K562 (cell line): ENCODE measurements around the gene TMEM144. TPM values are rescaled to one million over a fixed set of nuclear protein-coding genes. Genes with fewer than 3 reads are reported as not detected.

ENCODE experiments used
- ATAC-seq: fragments of 200-7000 bp; cut with Tn5 transposase; 3 replicates; pipeline ENCODE4 v1.9.1; 2020; ENCODE audit warnings: moderate library complexity
- BruUV-seq: library from RNA; stranded (reverse); fragments of 400-500 nt; replicated peaks from 2 replicates; lab custom pipeline; 2021; lab: Mats Ljungman, UMichigan
- CTCF ChIA-PET: fragments of 300-600 bp; formaldehyde crosslinking; extraction: SDS; loops from one replicate; lab custom pipeline; 2021; ENCODE audit warnings: low intra/inter-chr PET ratio; lab: Yijun Ruan, JAX
- POLR2A ChIA-PET: fragments of 300-600, 350-650 bp; sonication (Branson Sonifier 250); formaldehyde crosslinking; extraction: SDS; loops from one replicate; lab custom pipeline; 2021; ENCODE audit warnings: antibody characterized with exemption, inconsistent platforms; lab: Yijun Ruan, JAX
- DNase-seq, 4 experiments: peaks; one replicate each; pipeline versions ENCODE4 v3.0.0 to v3.0.0-alpha.2; 2011 to 2018; ENCODE audit warnings: low spot score in 3 of 4, mixed read lengths in 3 of 4; ENCODE audit errors: extremely low read depth in 1 of 4
- FAIRE-seq: peaks from 2 replicates; lab custom pipeline; 2011; peaks lifted over from hg19 to GRCh38; lab: Jason Lieb, UNC
- H2AFZ ChIP-seq: 2 replicates; pipeline ENCODE4 v1.6.0; 2011; ENCODE audit warnings: low read depth, low read length, control low read depth, inconsistent platforms
- H3K27ac ChIP-seq: fragments of 200-600 bp; 3 replicates; pipeline ENCODE4 v1.8.0; 2011; ENCODE audit warnings: low read depth, mild to moderate bottlenecking, control low read depth, inconsistent platforms, low read length, moderate library complexity, mixed read lengths; ENCODE audit errors: extremely low read depth
- H3K27me3 ChIP-seq, 2 experiments: fragments of 300-600 bp in 1 of 2; 2 replicates in 1 of 2; 3 replicates in 1 of 2; pipeline versions ENCODE4 v1.6.0 to v1.8.0; 2011; ENCODE audit warnings: inconsistent platforms in 2 of 2, low read length in 2 of 2, mild to moderate bottlenecking in 1 of 2, mixed read lengths in 1 of 2, moderate library complexity in 1 of 2; ENCODE audit not compliant: control insufficient read depth in 2 of 2, insufficient read depth in 2 of 2
- H3K36me3 ChIP-seq: fragments of 300-600 bp; 3 replicates; pipeline ENCODE4 v1.8.0; 2011; ENCODE audit warnings: mild to moderate bottlenecking, low read length, inconsistent platforms; ENCODE audit not compliant: control insufficient read depth, insufficient read depth
- H3K4me1 ChIP-seq, 2 experiments: fragments of 200-600 bp in 1 of 2; replicated peaks in 1 of 2; 2 replicates in 1 of 2; 3 replicates in 1 of 2; pipeline versions ENCODE4 v1.5.1 to v1.8.0; 2011; ENCODE audit warnings: inconsistent platforms in 2 of 2, low read length in 2 of 2, mild to moderate bottlenecking in 1 of 2, mixed read lengths in 1 of 2, moderate library complexity in 1 of 2; ENCODE audit not compliant: control insufficient read depth in 2 of 2, insufficient read depth in 2 of 2
- H3K4me2 ChIP-seq: 2 replicates; pipeline ENCODE4 v1.6.1; 2011; ENCODE audit warnings: low read length, control low read depth, inconsistent platforms, mixed read lengths; ENCODE audit not compliant: insufficient read depth
- H3K4me3 ChIP-seq: fragments of 200-600 bp; sonication (generic), shearing (Covaris generic); 2 replicates; pipeline ENCODE4 v1.5.1; 2016; ENCODE audit warnings: control low read depth, inconsistent platforms
- H3K79me2 ChIP-seq: fragments of 200-600 bp; 3 replicates; pipeline ENCODE4 v1.8.0; 2011; ENCODE audit warnings: low read length, inconsistent platforms; ENCODE audit not compliant: control insufficient read depth, insufficient read depth
- H3K9ac ChIP-seq, 2 experiments: 2 replicates each; pipeline versions ENCODE4 v1.6.0 to v1.6.1; 2011; ENCODE audit warnings: low read depth in 2 of 2, low read length in 2 of 2, control low read depth in 1 of 2, inconsistent platforms in 1 of 2, mild to moderate bottlenecking in 1 of 2, mixed read lengths in 1 of 2; ENCODE audit not compliant: insufficient read depth in 1 of 2
- H3K9me1 ChIP-seq: one replicate; pipeline ENCODE4 v1.6.0; 2011; ENCODE audit warnings: inconsistent platforms, mild to moderate bottlenecking, low read length, moderate library complexity; ENCODE audit not compliant: control insufficient read depth, insufficient read depth
- H3K9me3 ChIP-seq: replicated peaks from 2 replicates; pipeline ENCODE4 v1.5.1; 2011; ENCODE audit warnings: low read depth, low read length, inconsistent platforms; ENCODE audit not compliant: control insufficient read depth, insufficient read depth
- H4K20me1 ChIP-seq: replicated peaks from 2 replicates; pipeline ENCODE4 v1.6.1; 2011; ENCODE audit warnings: low read length, inconsistent platforms, mixed read lengths; ENCODE audit not compliant: control insufficient read depth, insufficient read depth
- ADNP ChIP-seq: fragments of 200-800 bp; sonication (Bioruptor generic); IDR thresholded peaks from 2 replicates; pipeline ENCODE4 v1.6.1; 2016; ENCODE audit warnings: missing genetic modification characterization, missing compliant biosample characterization
- ATF4 ChIP-seq: fragments of 450-650 bp; formaldehyde crosslinking; IDR thresholded peaks from 2 replicates; pipeline ENCODE4 v1.4.0; 2022; ENCODE audit warnings: mild to moderate bottlenecking, moderate library complexity
- ESRRA ChIP-seq: fragments of 450-650 bp; IDR thresholded peaks from 2 replicates; pipeline ENCODE4 v1.6.1; 2014; ENCODE audit warnings: low read depth, mild to moderate bottlenecking, moderate library complexity, borderline replicate concordance
- KLF16 ChIP-seq: IDR thresholded peaks from 2 replicates; pipeline ENCODE4 v1.6.1; 2016; ENCODE audit warnings: antibody characterized with exemption
- MBD1 ChIP-seq: fragments of 250-450 bp; sonication (Bioruptor Pico); IDR thresholded peaks from 2 replicates; pipeline ENCODE4 v1.8.0; 2022; ENCODE audit warnings: inconsistent platforms
- MXI1 ChIP-seq: IDR thresholded peaks from 2 replicates; pipeline ENCODE4 v1.6.1; 2011; ENCODE audit warnings: low read depth, mild to moderate bottlenecking, improper control_type of control experiment, low read length
- ZBED1 ChIP-seq: IDR thresholded peaks from 2 replicates; pipeline ENCODE4 v1.6.1; 2014
- ZFP1 ChIP-seq: fragments of 450-650 bp; formaldehyde crosslinking; IDR thresholded peaks from 2 replicates; pipeline ENCODE4 v1.4.0; 2020; ENCODE audit warnings: mild to moderate bottlenecking, mixed read lengths
- ZNF395 ChIP-seq: fragments of 200-800 bp; sonication (Bioruptor generic); IDR thresholded peaks from 2 replicates; pipeline ENCODE4 v1.6.1; 2017; ENCODE audit warnings: missing genetic modification characterization, missing compliant biosample characterization
- ZNF609 ChIP-seq: sonication (generic); formaldehyde crosslinking; IDR thresholded peaks from 2 replicates; pipeline ENCODE4 v1.8.1; 2023; ENCODE audit warnings: missing genetic modification reagents, mild to moderate bottlenecking, borderline replicate concordance
- ZNF696 ChIP-seq: fragments of 250-450 bp; sonication (Bioruptor Pico); conservative IDR thresholded peaks from 2 replicates; pipeline ENCODE4 v1.4.0; 2020; ENCODE audit warnings: mild to moderate bottlenecking, moderate library complexity
- ZNF699 ChIP-seq: fragments of 250-450 bp; sonication (Bioruptor Pico); IDR thresholded peaks from 2 replicates; pipeline ENCODE4 v1.8.0; 2021; ENCODE audit warnings: mild to moderate bottlenecking, moderate library complexity; ENCODE audit not compliant: insufficient replicate concordance
- ZNF766 ChIP-seq: fragments of 200-800 bp; sonication (Bioruptor generic); conservative IDR thresholded peaks from 2 replicates; pipeline ENCODE4 v1.6.1; 2016; ENCODE audit warnings: missing genetic modification characterization, missing compliant biosample characterization
- WGBS: fragments of 100-300 bp; shearing (Covaris generic); methylation state at CpG from one replicate; pipeline ENCODE4 v1.1.6; 2016; ENCODE audit warnings: low coverage, mixed read lengths; ENCODE audit not compliant: insufficient coverage; ENCODE audit errors: missing lambda C conversion rate; 5-methylcytosine and 5-hydroxymethylcytosine counted together
- in situ Hi-C: fragments of 300-500 bp; cut with MboI; formaldehyde crosslinking; loops from 4 replicates; pipeline ENCODE4 v1.15.0; 2018; ENCODE audit warnings: inconsistent platforms, mixed read lengths
- intact Hi-C: fragments of 100-400 bp; cut with micrococcal nuclease; formaldehyde crosslinking; loops from 2 replicates; pipeline ENCODE4 v1.14.2; 2022
- polyA plus RNA-seq, 8 experiments: library from polyadenylated mRNA; depleted of rRNA in 4 of 8; stranded (reverse) in 5 of 8; unstranded in 3 of 8; fragments of >200 nt; fragmentation: Nextera tagmentation in 2 of 8; fragmentation: Illumina TruSeq in 1 of 8; extraction: Ambion mirVana in 2 of 8; extraction: Trizol in 1 of 8; gene quantifications; 2 replicates each; pipeline versions ENCODE4 v1.2.1 to v1.2.3, GENCODE V29; 2011 to 2014; ENCODE audit warnings: inconsistent platforms in 1 of 8, missing spikeins in 1 of 8
- total RNA-seq, 7 experiments: library from RNA; depleted of rRNA in 6 of 7; stranded (reverse); fragments of >200 nt in 6 of 7; fragmentation: Illumina TruSeq in 2 of 7; extraction: Trizol in 2 of 7; gene quantifications; 2 replicates each; pipeline versions ENCODE4 v1.2.1 to v1.2.3, GENCODE V29; 2011 to 2021; ENCODE audit warnings: low replicate concordance in 1 of 7

TMEM144 gene
- total and polyA plus RNA-seq, 9 of the 15 experiments (the other 6 are each of a cell fraction or from before 2014, with no cell fraction given) = 4.0 to 12.0 (median 6.1) TPM

- 5% methylated on average over 2 of the region's 2 CpGs for WGBS
- in situ Hi-C loops = loop anchor here (10.0 kb wide), 1 partner anchor 182 kb away; no protein-coding TSS in a partner anchor
- no peak for FAIRE-seq
- TF ChIP-seq MBD1 (CRISPR knock-in tag) = no peak
- TF ChIP-seq ADNP (tag) = no peak
- no peak for TF ChIP-seq MXI1
- no peak for TF ChIP-seq ESRRA
- TF ChIP-seq ZFP1 = no peak
- no peak for TF ChIP-seq ZNF699 (CRISPR knock-in tag)
- no peak for TF ChIP-seq KLF16
- no peak for TF ChIP-seq ZNF696 (CRISPR knock-in tag)
- no peak for TF ChIP-seq ZNF395
- TF ChIP-seq ZNF609 (CRISPR knock-in tag) = no peak
- TF ChIP-seq ATF4 (CRISPR knock-in tag) = no peak
- no peak for TF ChIP-seq ZBED1
- no peak for TF ChIP-seq ZNF766 (CRISPR knock-in tag)
These were observed 43.6 kb upstream of the TMEM144 start for GRCh38 chr4:158166701-158167100.

More at GRCh38 chr4:158166701-158167100, 43.6 kb upstream of the TMEM144 start:
- H3K4me2 ChIP-seq = no peak overlapping the region
- intact Hi-C loops = no loop called here
- H3K36me3 ChIP-seq = no peaks in the 10 kb centered on the region
- 0 out of 5 replicates have a peak, but pooled peaks cover 0 to 5% of the 10 kb centered on the region in 2 experiments for H3K27me3 ChIP-seq
- ATAC-seq = no peak
- no peak overlapping the region for H3K9ac ChIP-seq
- no peak for DNase-seq
- no peak overlapping the region for H3K4me3 ChIP-seq
- BruUV-seq = no TSS peak
- H3K9me3 ChIP-seq = no peaks in the 10 kb centered on the region
- no peaks in the 10 kb centered on the region for H3K79me2 ChIP-seq
- H3K4me1 ChIP-seq = peaks cover 0 to 7% of the 10 kb centered on the region in 2 experiments; a peak in 2 of 5 replicates
- H2AFZ ChIP-seq = no peak overlapping the region
- H3K27ac ChIP-seq = no peak overlapping the region
- ChIA-PET POLR2A (interaction anchor here (0.6 kb wide), 1 partner anchor 115 kb away, joined by 4 read pairs; no protein-coding TSS in a partner anchor), CTCF (no interaction called here)
- no peaks in the 10 kb centered on the region for H3K9me1 ChIP-seq
- H4K20me1 ChIP-seq = no peaks in the 10 kb centered on the region
